Liver (tissue), 9 donors: ENCODE results near the gene EIF4G3. TPM values are rescaled to one million over a fixed set of nuclear protein-coding genes. Genes with fewer than 3 reads are reported as not detected.

ENCODE experiments used
- DNase-seq: peaks from one replicate; pipeline ENCODE4 v3.0.0-alpha.2; 2017; ENCODE audit warnings: low spot score
- H3K27ac ChIP-seq, 2 donors: one replicate each; pipeline ENCODE4 v1.7.0; 2013; ENCODE audit warnings: inconsistent platforms in 2 of 2, low read length in 2 of 2, control low read depth in 1 of 2, low read depth in 1 of 2, mild to moderate bottlenecking in 1 of 2
- H3K27me3 ChIP-seq, 4 donors: one replicate each; pipeline versions ENCODE4 v1.6.1 to v1.7.0; 2013; ENCODE audit warnings: low read length in 3 of 4, inconsistent platforms in 1 of 4, mild to moderate bottlenecking in 1 of 4, moderate library complexity in 1 of 4; ENCODE audit not compliant: control insufficient read depth in 4 of 4, insufficient read depth in 4 of 4
- H3K36me3 ChIP-seq, 4 donors: one replicate each; pipeline versions ENCODE4 v1.6.1 to v1.7.0; 2013; ENCODE audit warnings: low read length in 3 of 4, mild to moderate bottlenecking in 3 of 4, low read depth in 1 of 4, moderate library complexity in 1 of 4; ENCODE audit not compliant: control insufficient read depth in 4 of 4, insufficient read depth in 3 of 4
- H3K4me1 ChIP-seq, 4 donors: one replicate each; pipeline versions ENCODE4 v1.6.1 to v1.7.0; 2013; ENCODE audit warnings: low read length in 3 of 4, mild to moderate bottlenecking in 3 of 4, moderate library complexity in 1 of 4; ENCODE audit not compliant: control insufficient read depth in 4 of 4, insufficient read depth in 4 of 4
- H3K4me3 ChIP-seq, 3 donors: one replicate each; pipeline versions ENCODE4 v1.6.1 to v1.7.0; 2013; ENCODE audit warnings: low read length in 3 of 3, control low read depth in 1 of 3, low read depth in 1 of 3, mild to moderate bottlenecking in 1 of 3
- H3K9ac ChIP-seq, 2 donors: one replicate each; pipeline ENCODE4 v1.7.0; 2013; ENCODE audit warnings: low read length in 2 of 2, mild to moderate bottlenecking in 2 of 2, moderate library complexity in 2 of 2, control low read depth in 1 of 2, low read depth in 1 of 2
- H3K9me3 ChIP-seq, 4 donors: one replicate each; pipeline versions ENCODE4 v1.6.1 to v1.7.0; 2013; ENCODE audit warnings: low read length in 3 of 4; ENCODE audit not compliant: control insufficient read depth in 4 of 4
- EGR1 ChIP-seq, 2 donors: IDR thresholded peaks; 2 replicates each; pipeline ENCODE4 v1.6.1; 2016 to 2018; ENCODE audit warnings: antibody characterized with exemption in 2 of 2, low read depth in 2 of 2
- FOXA1 ChIP-seq: IDR thresholded peaks from 2 replicates; pipeline ENCODE4 v1.6.1; 2016; ENCODE audit warnings: antibody characterized with exemption
- FOXA2 ChIP-seq: IDR thresholded peaks from 2 replicates; pipeline ENCODE4 v1.6.1; 2016; ENCODE audit warnings: antibody characterized with exemption
- HNF4A ChIP-seq, 2 donors: conservative IDR thresholded peaks; 2 replicates each; pipeline ENCODE4 v1.6.1; 2016; ENCODE audit warnings: antibody characterized with exemption in 2 of 2, mild to moderate bottlenecking in 2 of 2
- HNF4G ChIP-seq: IDR thresholded peaks from 2 replicates; pipeline ENCODE4 v1.6.1; 2016; ENCODE audit warnings: antibody characterized with exemption
- JUND ChIP-seq, 2 donors: IDR thresholded peaks; 2 replicates each; pipeline ENCODE4 v1.6.1; 2016; ENCODE audit warnings: antibody characterized with exemption in 2 of 2
- NR2F2 ChIP-seq: IDR thresholded peaks from 2 replicates; pipeline ENCODE4 v1.6.1; 2016; ENCODE audit warnings: antibody characterized with exemption
- RAD21 ChIP-seq, 2 donors: IDR thresholded peaks; 2 replicates each; pipeline ENCODE4 v1.6.1; 2016; ENCODE audit warnings: antibody characterized with exemption in 2 of 2, mild to moderate bottlenecking in 2 of 2
- REST ChIP-seq: IDR thresholded peaks from 2 replicates; pipeline ENCODE4 v1.6.1; 2016; ENCODE audit warnings: antibody characterized with exemption, mild to moderate bottlenecking
- RXRA ChIP-seq, 2 donors: IDR thresholded peaks; 2 replicates each; pipeline ENCODE4 v1.6.1; 2017 to 2018; ENCODE audit warnings: antibody characterized with exemption in 2 of 2, mild to moderate bottlenecking in 1 of 2
- SP1 ChIP-seq: IDR thresholded peaks from 2 replicates; pipeline ENCODE4 v1.6.1; 2018; ENCODE audit warnings: antibody characterized with exemption, mild to moderate bottlenecking
- TAF1 ChIP-seq: conservative IDR thresholded peaks from 2 replicates; pipeline ENCODE4 v1.6.1; 2016; ENCODE audit warnings: antibody characterized with exemption, mild to moderate bottlenecking
- YY1 ChIP-seq: IDR thresholded peaks from 2 replicates; pipeline ENCODE4 v1.6.1; 2016; ENCODE audit warnings: antibody characterized with exemption, mild to moderate bottlenecking
- ZBTB33 ChIP-seq: IDR thresholded peaks from 2 replicates; pipeline ENCODE4 v1.6.1; 2016; ENCODE audit warnings: antibody characterized with exemption
- WGBS: extraction: QIAGEN DNeasy Blood & Tissue Kit; methylation state at CpG from one replicate; pipeline ENCODE4 v1.1.7; 2013; 5-methylcytosine and 5-hydroxymethylcytosine counted together
- polyA plus RNA-seq, 2 donors: library from polyadenylated mRNA; stranded (reverse) in 1 of 2; unstranded in 1 of 2; fragments of 200-250 nt in 1 of 2; fragments of >200 nt in 1 of 2; fragmentation: Nextera tagmentation in 1 of 2; extraction: Ambion mirVana in 1 of 2; gene quantifications; one replicate each; pipeline versions ENCODE4 v1.2.1 to v1.2.3, GENCODE V29; 2013 to 2015
- total RNA-seq, 2 donors: library from RNA; depleted of rRNA; stranded (reverse); fragments of >200 nt; gene quantifications; one replicate each; pipeline ENCODE4 v1.2.3, GENCODE V29; 2014
- TF ChIP-seq, protein P1 (sequence below): IDR thresholded peaks from 2 replicates; pipeline ENCODE4 v1.6.1; 2016; ENCODE audit warnings: antibody characterized with exemption
- TF ChIP-seq, protein P2 (sequence below): IDR thresholded peaks from 2 replicates; pipeline ENCODE4 v1.6.1; 2016; ENCODE audit warnings: antibody characterized with exemption
- TF ChIP-seq, protein P3 (sequence below): fragments of 150-350 bp; IDR thresholded peaks from 2 replicates; pipeline ENCODE4 v1.5.1; 2017; ENCODE audit warnings: improper control_type of control experiment, low read depth, low read length; ENCODE audit not compliant: missing input control
- donor health status: healthy.
- donor health status: healthy.
- donor health status: healthy.
- donor health status: healthy.
- donor health status: healthy.

EIF4G3 gene
- total and polyA plus RNA-seq, 4 donors = 7.6 to 22.8 (median 11.7) TPM

DNA sequence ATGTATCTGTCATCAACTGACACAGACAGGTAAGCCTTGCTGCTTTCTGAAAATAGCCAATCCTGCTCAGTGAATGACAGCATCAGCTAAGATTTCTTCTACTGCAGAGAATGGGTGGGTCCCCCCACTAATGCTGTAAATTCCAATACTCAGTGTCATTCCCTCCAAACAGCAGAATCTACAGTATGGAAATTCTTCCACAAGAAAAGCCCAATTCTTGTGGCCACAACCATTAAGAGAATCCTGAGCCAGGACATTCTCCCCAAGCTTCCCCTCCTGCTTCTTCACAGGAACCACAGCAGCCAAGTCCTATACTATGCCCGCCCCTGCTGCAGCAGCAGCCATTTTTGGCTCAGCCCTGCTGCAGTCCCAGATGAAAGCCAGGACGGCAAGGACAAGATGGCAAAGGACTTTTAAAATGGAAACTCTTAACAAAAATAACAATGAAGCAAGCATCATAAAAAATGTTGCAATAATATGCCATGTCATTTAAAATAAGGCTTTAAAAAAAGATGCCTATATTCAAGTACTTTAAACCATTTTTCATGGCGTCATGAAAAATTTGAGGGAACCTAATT, 26.8 kb downstream of the EIF4G3 start:
- H3K36me3 ChIP-seq = peaks cover 0 to 5% (median 2%) of the 10 kb centered on the region in 4 donors
- no peaks in the 10 kb centered on the region for H3K27me3 ChIP-seq
- H3K9me3 ChIP-seq = no peaks in the 10 kb centered on the region
- H3K9ac ChIP-seq = no peak overlapping the region
- WGBS = 87% methylated on average over 3 of the region's 3 CpGs
- H3K4me1 ChIP-seq = peaks cover 0 to 3% (median under 1%) of the 10 kb centered on the region in 4 donors
- DNase-seq = no peak
- H3K4me3 ChIP-seq = no peak overlapping the region
- TF ChIP-seq YY1 (peak; percentile 29), SP1 (no peak), EGR1 (IDR thresholded peaks at IDR 0.05; ENCODE audit: low read depth in 2 of 2) (no peak), FOXA1 (no peak), FOXA2 (no peak), REST (no peak), JUND (IDR thresholded peaks at IDR 0.05) (no peak)
- TF ChIP-seq, protein P1, sequence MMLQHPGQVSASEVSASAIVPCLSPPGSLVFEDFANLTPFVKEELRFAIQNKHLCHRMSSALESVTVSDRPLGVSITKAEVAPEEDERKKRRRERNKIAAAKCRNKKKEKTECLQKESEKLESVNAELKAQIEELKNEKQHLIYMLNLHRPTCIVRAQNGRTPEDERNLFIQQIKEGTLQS = no peak
- TF ChIP-seq, protein P2, sequence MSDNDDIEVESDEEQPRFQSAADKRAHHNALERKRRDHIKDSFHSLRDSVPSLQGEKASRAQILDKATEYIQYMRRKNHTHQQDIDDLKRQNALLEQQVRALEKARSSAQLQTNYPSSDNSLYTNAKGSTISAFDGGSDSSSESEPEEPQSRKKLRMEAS = no peak
- peak overlapping the region in 1 of 2 donors; percentile 36 for H3K27ac ChIP-seq

DNA sequence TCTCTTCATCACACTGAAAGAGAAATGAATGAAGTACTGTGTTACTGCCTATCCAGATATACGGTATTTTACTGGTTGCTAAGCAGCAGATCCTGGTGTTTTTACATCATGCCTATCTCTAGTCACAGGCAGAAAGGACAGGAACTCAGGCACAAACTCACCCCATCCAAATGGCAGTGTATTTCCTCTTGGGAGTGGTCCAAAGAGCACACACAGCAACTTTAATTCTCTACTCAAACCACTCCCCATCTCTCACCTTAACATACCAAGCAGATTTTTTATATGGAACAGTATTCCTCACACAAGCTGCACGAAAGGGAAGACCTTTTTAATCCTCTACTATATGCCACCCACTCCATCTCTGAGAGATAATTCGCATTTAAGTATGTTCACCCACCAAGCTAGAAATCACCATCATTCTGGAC, 27.3 kb downstream of the EIF4G3 start:
- Histone ChIP-seq H3K4me1 (peaks cover 0 to 3% (median under 1%) of the 10 kb centered on the region in 4 donors), H3K36me3 (peaks cover 0 to 5% (median 2%) of the 10 kb centered on the region in 4 donors), H3K27me3 (no peaks in the 10 kb centered on the region), H3K4me3 (no peak overlapping the region), H3K27ac (peak overlapping the region in 1 of 2 donors; percentile 36), H3K9me3 (no peaks in the 10 kb centered on the region), H3K9ac (no peak overlapping the region)
- no peak for DNase-seq
- TF ChIP-seq RAD21 (IDR thresholded peaks at IDR 0.05) (peak in 1 of 2 donors; percentile 5), FOXA1 (no peak)
- WGBS = 63% methylated on average over 3 of the region's 3 CpGs

- no peaks in the 10 kb centered on the region for H3K9me3 ChIP-seq
- no peak overlapping the region for H3K9ac ChIP-seq
- no peak for DNase-seq
- H3K27ac ChIP-seq = no peak overlapping the region
- H3K36me3 ChIP-seq = peaks cover 0 to 5% (median 2%) of the 10 kb centered on the region in 4 donors
- H3K27me3 ChIP-seq = no peaks in the 10 kb centered on the region
- no peak overlapping the region for H3K4me3 ChIP-seq
- WGBS = 94% methylated on average over 2 of the region's 2 CpGs
- H3K4me1 ChIP-seq = no peaks in the 10 kb centered on the region
- TF ChIP-seq TAF1 = no peak
- no peak for TF ChIP-seq HNF4G
- TF ChIP-seq FOXA2 = no peak
- TF ChIP-seq ZBTB33 = no peak
- TF ChIP-seq, protein P1 = no peak
- no peak for TF ChIP-seq NR2F2
- TF ChIP-seq HNF4A (conservative IDR thresholded peaks at IDR 0.05) = no peak
- TF ChIP-seq RAD21 (IDR thresholded peaks at IDR 0.05) = no peak
- TF ChIP-seq SP1 = no peak
- no peak for TF ChIP-seq YY1
- TF ChIP-seq, protein P3, sequence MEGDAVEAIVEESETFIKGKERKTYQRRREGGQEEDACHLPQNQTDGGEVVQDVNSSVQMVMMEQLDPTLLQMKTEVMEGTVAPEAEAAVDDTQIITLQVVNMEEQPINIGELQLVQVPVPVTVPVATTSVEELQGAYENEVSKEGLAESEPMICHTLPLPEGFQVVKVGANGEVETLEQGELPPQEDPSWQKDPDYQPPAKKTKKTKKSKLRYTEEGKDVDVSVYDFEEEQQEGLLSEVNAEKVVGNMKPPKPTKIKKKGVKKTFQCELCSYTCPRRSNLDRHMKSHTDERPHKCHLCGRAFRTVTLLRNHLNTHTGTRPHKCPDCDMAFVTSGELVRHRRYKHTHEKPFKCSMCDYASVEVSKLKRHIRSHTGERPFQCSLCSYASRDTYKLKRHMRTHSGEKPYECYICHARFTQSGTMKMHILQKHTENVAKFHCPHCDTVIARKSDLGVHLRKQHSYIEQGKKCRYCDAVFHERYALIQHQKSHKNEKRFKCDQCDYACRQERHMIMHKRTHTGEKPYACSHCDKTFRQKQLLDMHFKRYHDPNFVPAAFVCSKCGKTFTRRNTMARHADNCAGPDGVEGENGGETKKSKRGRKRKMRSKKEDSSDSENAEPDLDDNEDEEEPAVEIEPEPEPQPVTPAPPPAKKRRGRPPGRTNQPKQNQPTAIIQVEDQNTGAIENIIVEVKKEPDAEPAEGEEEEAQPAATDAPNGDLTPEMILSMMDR = no peak
- no peak for TF ChIP-seq EGR1 (IDR thresholded peaks at IDR 0.05; ENCODE audit: low read depth in 2 of 2)
- TF ChIP-seq JUND (IDR thresholded peaks at IDR 0.05) = no peak
- TF ChIP-seq RXRA (IDR thresholded peaks at IDR 0.05) = no peak
- no peak for TF ChIP-seq FOXA1
Measured at GRCh38 chr1:21143752-21144151, 32.9 kb downstream of the EIF4G3 start.
